A673 (cell line): ENCODE data around the gene MYO18B. TPM values are rescaled to one million over a fixed set of nuclear protein-coding genes. Genes with fewer than 3 reads are reported as not detected.

ENCODE experiments used
- BruUV-seq: library from RNA; stranded (reverse); fragments of 400-500 nt; replicated peaks from 2 replicates; lab custom pipeline; 2021; lab: Mats Ljungman, UMichigan
- CTCF ChIA-PET: fragments of 300-600 bp; sonication (Branson Sonifier 250); formaldehyde crosslinking; loops from one replicate; lab custom pipeline; 2022; ENCODE audit warnings: antibody characterized with exemption; lab: Charles Lee
- POLR2A ChIA-PET: fragments of 300-600 bp; sonication (Branson Sonifier 250); formaldehyde crosslinking; loops from one replicate; lab custom pipeline; 2022; ENCODE audit warnings: antibody characterized with exemption; ENCODE audit not compliant: low non-redundant PET; lab: Charles Lee
- DNase-seq: peaks from one replicate; pipeline ENCODE4 v3.0.0-alpha.2; 2015; ENCODE audit warnings: low spot score
- H3K27ac ChIP-seq: fragments of 200-600 bp; sonication (generic); 2 replicates; pipeline ENCODE4 v1.5.1; 2016; ENCODE audit warnings: mixed run types, low read depth, mild to moderate bottlenecking, mixed read lengths, antibody characterized with exemption, low read length; ENCODE audit not compliant: poor library complexity, severe bottlenecking
- H3K27me3 ChIP-seq: fragments of 200-600 bp; sonication (generic); replicated peaks from 2 replicates; pipeline ENCODE4 v1.6.1; 2017; ENCODE audit warnings: mixed run types, low read depth, mild to moderate bottlenecking, mixed read lengths, antibody characterized with exemption, low read length; ENCODE audit not compliant: insufficient read depth, poor library complexity
- H3K36me3 ChIP-seq: fragments of 200-600 bp; sonication (generic); 2 replicates; pipeline ENCODE4 v1.6.1; 2016; ENCODE audit warnings: mixed run types, mild to moderate bottlenecking, mixed read lengths, antibody characterized with exemption, low read length; ENCODE audit not compliant: insufficient read depth, poor library complexity, severe bottlenecking
- H3K4me1 ChIP-seq: fragments of 200-600 bp; sonication (generic); 2 replicates; pipeline ENCODE4 v1.6.1; 2017; ENCODE audit warnings: mixed run types, mild to moderate bottlenecking, mixed read lengths, antibody characterized with exemption, low read length; ENCODE audit not compliant: insufficient read depth, poor library complexity, severe bottlenecking
- H3K4me3 ChIP-seq: fragments of 200-600 bp; sonication (generic); 2 replicates; pipeline ENCODE4 v1.5.1; 2016; ENCODE audit warnings: low read depth, mixed run types, mild to moderate bottlenecking, mixed read lengths, low read length; ENCODE audit not compliant: poor library complexity, severe bottlenecking
- H3K9me3 ChIP-seq: fragments of 200-600 bp; sonication (generic); 2 replicates; pipeline ENCODE4 v1.6.1; 2016; ENCODE audit warnings: mixed run types, low read depth, mild to moderate bottlenecking, mixed read lengths, antibody characterized with exemption, low read length; ENCODE audit not compliant: poor library complexity, severe bottlenecking
- CTCF ChIP-seq: fragments of 300-800, 200-600 bp; sonication (generic); conservative IDR thresholded peaks from 2 replicates; pipeline ENCODE4 v1.5.1; 2017; ENCODE audit warnings: low read depth, mild to moderate bottlenecking, antibody characterized with exemption, low read length, moderate library complexity, mixed read lengths
- EZH2 ChIP-seq: fragments of 200-600 bp; sonication (generic); IDR thresholded peaks from 2 replicates; pipeline ENCODE4 v1.6.1; 2017; ENCODE audit warnings: borderline replicate concordance, low read depth, mild to moderate bottlenecking, mixed read lengths, antibody characterized with exemption, low read length; ENCODE audit not compliant: poor library complexity, severe bottlenecking
- intact Hi-C: fragments of 100-400 bp; cut with micrococcal nuclease; formaldehyde crosslinking; loops from one replicate; pipeline ENCODE4 v1.10.0; 2022; ENCODE audit not compliant: unreplicated experiment
- total RNA-seq: library from RNA; stranded (reverse); gene quantifications from 2 replicates; pipeline ENCODE4 v1.2.3, GENCODE V29; 2021

MYO18B gene
- total RNA-seq, 1 experiment from 2014 or later = not detected

DNA sequence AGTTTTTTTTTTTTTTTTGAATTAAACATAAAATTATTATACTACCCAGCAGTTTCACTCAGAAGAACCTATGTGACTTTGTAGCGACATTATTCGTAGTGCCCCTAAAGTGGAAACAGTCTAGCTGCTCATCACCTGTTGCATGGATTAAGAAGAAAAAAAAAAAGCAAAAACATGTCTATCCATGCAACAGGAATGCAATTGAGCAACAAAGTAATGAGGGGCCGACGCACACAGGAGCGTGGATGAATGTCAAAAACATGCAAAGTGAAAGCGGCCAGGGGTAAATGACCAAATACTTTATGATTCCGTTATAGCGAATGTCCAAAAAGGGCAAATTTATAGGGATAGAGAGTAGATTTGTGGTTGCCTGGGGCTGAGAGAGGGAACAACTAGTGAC lies 16.3 kb downstream of the MYO18B start:
- Histone ChIP-seq H3K4me1 (no peaks in the 10 kb centered on the region), H3K27ac (no peak overlapping the region), H3K27me3 (no peaks in the 10 kb centered on the region), H3K4me3 (no peak overlapping the region), H3K36me3 (no peaks in the 10 kb centered on the region), H3K9me3 (no peaks in the 10 kb centered on the region)
- ChIA-PET CTCF (no interaction called here), POLR2A (no interaction called here)
- TF ChIP-seq EZH2 (no peak), CTCF (no peak)
- DNase-seq = no peak
- intact Hi-C loops = no loop called here
- BruUV-seq = no TSS peak

GRCh38 chr22:25759825-25760231 lies 17.8 kb downstream of the MYO18B start:
- CTCF ChIA-PET = no interaction called here
- POLR2A ChIA-PET = no interaction called here
- intact Hi-C loops = no loop called here
- TF ChIP-seq CTCF = no peak
- TF ChIP-seq EZH2 = no peak
- no peaks in the 10 kb centered on the region for H3K36me3 ChIP-seq
- no peaks in the 10 kb centered on the region for H3K4me1 ChIP-seq
- no peaks in the 10 kb centered on the region for H3K9me3 ChIP-seq
- H3K4me3 ChIP-seq = no peak overlapping the region
- BruUV-seq = no TSS peak
- peak; percentile 22 for DNase-seq
- no peaks in the 10 kb centered on the region for H3K27me3 ChIP-seq
- no peak overlapping the region for H3K27ac ChIP-seq

GRCh38 chr22:25760294-25760693 lies 18.3 kb downstream of the MYO18B start:
- intact Hi-C loops = no loop called here
- CTCF ChIA-PET = no interaction called here
- no TSS peak for BruUV-seq
- H3K4me3 ChIP-seq = no peak overlapping the region
- H3K4me1 ChIP-seq = no peaks in the 10 kb centered on the region
- no peak overlapping the region for H3K27ac ChIP-seq
- H3K36me3 ChIP-seq = no peaks in the 10 kb centered on the region
- DNase-seq = no peak
- H3K27me3 ChIP-seq = no peaks in the 10 kb centered on the region
- no peaks in the 10 kb centered on the region for H3K9me3 ChIP-seq
- TF ChIP-seq EZH2 = no peak
- TF ChIP-seq CTCF = no peak
- POLR2A ChIA-PET = no interaction called here
